Hematopoietic multipotent progenitor cell treated with erythropoietin and hydrocortisone succinate and interleukin-3 and kit ligand, for 17 days (in vitro differentiated cells): ENCODE results near the gene GNAS.

Source experiments
- DNase-seq: peaks from one replicate; pipeline ENCODE4 v3.0.0-alpha.2; 2015; ENCODE audit warnings: low spot score

The GNAS gene

DNA sequence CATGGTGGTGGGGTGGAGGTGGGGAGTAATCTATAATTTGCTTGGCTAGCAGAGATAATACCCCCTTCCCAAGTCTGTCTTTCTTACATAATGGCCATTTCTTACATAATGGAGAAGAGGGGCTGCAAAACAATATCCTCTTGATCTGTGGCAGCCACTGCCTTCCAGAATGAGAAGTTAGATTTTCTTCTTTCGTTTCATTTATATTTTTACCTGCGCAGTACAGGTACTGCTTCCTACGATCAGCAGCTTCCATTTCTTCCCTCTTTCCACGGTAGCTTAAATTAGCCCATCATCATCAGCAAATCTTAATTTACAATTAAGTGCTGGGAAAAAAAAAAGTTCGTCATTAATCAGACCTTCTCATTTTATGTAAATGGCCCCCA lies 30.2 kb downstream of the GNAS start:
- DNase-seq, result no peak

DNA sequence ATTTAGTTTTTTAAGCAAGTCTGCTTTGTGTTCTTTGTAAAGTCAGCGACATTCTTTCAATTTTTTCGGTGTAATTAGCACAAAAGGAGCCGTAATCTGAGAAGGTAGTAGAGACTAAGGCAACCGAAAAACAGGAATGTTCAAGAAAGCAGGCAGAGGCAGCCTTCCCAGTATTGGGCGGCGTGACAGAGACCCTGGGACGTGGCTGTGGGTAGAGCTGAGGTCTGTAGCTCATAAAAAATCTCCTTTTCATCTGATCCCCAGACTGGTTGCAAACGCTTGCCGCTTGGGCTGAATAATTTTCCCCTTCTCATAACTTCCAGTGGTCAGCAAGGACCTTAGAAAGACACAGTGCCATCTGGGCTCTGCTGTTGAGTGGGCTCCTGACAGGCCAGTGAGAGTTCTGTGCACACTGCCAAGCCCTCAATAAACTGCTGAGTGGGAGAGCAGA lies 30.8 kb downstream of the GNAS start:
- DNase-seq, result no peak

DNA sequence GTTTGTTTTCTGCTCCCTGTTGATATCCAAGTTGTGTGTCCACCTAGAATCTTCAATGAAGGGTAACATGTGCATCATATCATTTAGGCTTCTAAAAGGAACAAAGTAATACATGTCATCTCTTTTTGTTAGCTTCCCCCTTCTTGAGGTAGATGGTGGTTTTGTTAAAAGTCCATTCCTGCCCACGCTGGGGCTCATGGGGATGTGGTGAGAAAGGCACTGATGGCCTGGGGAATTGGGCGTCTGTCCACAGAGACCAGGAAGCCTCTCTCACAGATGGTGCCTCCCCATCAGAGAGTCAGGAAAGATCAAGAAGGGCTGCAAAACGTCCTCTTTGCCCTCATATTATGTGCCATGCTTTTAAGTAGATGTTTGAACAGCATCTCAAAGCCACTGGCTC lies 32.5 kb downstream of the GNAS start:
- no peak for DNase-seq

DNA sequence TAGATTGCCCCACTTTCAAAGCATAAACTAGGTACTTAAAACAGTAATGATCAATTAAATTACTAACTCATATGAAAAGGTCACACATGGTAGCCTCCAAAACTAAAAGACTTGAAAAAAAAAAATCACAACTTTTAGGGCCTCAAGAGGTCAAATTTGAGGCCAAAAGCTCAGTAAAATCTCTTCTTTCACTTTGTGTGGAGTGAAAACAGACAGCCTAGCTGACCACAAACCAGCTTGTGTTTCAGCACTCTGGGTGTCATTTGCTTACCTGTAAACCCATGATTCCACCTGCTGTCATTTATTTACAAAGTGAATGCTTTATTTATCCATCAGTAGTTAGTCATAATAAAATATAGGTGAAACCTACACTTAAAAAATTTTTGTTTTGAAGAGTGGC lies 34.0 kb downstream of the GNAS start:
- no peak for DNase-seq

DNA sequence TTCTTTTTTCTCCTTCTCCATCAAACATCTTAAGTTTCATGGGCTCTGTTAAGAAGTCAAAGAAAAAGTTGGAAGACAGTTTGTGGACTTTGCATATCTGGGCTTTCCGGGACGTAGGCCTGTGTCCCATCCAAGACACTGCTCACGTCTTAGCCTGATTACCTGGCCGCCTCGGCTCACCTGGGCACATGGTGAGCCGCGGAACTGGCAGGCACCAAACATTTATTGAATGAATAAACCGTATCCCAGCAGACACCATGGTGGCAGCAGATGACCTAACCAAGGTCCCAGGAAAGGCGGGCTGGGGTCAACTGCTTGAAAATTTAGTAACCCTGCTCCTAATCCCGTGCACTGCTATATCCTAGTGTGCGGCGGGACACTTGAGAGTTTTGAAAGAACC lies 35.6 kb downstream of the GNAS start:
- DNase-seq, result no peak

DNA sequence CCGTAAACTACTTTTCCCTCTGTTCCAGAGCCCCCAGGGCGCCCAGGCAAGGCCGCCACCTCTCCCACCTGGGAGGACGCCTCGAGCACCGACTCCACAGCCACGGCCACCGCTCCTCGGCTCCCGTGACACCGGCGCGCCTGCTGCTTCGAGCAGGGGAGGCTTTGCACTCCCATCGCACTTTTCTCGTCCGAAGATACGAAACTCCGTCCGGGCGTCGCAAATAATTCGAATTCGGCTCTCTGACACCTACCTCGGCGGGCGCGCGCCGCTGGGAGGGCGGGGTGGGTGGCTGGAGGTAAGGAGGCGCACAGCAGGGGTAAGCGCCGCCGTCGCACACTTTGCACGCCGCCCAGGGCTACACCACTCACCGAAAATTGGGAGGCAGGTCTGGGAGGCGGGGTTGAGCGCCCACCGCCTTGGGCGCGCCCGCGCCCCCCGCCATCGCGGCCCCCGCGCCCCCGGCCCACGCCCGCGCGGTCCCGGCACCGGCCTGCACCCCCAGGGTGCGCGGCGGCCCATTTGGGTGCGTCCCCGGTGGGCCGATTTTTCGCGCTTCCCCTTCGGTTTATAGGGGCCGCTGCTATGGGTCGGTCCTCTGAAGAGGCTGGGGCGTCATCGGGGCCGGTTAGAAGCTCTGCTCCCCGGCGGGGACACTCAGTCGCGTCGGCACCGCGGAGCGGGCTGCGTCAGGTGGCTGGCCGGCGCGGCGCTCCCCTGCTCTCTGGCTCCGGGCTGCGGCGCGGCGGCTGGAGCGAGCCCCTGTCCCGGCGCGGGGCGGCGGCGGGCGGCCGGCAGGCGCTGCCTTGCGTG lies 36.2 kb downstream of the GNAS start:
- peak; percentile 81 for DNase-seq

DNA sequence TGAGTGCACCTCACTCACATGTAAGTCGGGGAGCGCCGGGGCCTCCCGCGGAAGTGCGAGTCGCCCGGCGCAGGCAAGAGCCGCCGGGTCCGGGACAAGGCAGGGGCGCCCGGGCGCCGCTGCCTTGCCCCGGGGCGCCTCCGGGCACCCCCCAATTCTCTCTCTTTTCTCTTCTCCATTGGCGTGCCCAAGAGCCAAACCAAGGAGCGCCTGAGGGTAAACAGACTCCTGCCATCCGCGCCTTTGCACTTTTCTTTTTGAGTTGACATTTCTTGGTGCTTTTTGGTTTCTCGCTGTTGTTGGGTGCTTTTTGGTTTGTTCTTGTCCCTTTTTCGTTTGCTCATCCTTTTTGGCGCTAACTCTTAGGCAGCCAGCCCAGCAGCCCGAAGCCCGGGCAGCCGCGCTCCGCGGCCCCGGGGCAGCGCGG lies 36.8 kb downstream of the GNAS start:
- no peak for DNase-seq

DNA sequence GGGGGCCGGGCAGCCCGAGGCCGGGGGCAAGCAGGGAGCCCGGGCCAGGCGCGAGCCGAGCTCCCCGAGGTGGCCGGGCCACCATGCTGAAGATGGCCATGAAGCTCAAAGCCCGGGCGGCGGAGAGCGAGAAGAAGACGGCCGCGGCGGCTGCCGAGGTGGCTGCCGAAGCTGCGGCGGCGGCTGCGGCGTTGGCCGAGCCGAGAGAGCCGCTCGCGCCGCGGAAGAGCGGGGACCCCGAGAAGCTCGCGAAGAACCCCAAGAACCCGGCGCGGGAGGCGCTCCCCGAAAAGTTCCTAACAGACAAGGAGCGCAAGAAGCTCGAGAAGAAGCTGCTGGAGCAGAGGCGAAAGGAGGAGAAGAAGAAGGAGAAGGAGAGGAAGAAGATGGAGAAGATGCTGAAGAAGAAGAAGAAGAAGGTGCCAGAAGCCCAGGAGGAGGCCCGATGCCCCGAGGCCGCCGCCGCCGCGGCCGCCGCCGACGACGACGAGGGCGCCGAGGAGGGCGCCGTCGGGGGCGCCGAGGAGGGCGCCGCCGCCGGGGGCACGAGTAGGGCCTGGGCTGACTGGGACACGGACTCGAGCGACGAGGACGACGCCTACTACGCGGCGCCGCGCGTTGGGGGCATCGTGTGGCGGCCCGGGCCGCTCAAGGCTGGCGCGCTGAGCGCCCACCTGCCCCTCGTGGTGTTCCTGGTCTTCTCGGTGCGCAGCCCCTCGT lies 37.4 kb downstream of the GNAS start:
- peak; percentile 25 for DNase-seq

DNA sequence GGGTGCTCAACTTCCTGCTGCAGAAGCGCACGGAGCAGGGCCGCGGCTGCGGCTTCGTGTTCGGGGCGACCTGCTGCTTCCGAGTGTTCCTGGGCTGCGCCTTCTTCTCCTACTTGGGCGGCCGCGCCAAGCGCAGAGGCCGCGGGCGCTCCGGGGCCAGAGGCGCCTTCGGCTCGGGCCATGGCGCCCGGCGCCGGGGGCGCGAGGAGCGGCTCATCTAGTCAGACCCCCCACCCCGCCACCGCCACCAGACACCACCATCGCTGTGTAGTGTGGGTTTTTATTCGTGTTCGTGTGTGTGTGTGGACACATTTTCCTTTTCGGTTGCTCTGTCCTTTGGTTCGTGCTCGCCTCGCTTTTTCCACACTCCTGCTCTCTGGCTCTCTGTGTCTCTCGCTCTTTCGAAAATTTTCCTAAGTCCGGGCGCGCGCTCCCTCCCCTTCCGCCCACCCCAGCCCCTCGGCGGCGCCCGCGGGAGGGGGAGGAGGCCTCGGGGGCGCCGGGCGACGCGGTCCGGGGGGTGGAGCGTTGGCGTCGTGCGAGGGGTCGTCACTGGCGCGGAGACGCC lies 38.1 kb downstream of the GNAS start:
- peak; percentile 26 for DNase-seq

DNA sequence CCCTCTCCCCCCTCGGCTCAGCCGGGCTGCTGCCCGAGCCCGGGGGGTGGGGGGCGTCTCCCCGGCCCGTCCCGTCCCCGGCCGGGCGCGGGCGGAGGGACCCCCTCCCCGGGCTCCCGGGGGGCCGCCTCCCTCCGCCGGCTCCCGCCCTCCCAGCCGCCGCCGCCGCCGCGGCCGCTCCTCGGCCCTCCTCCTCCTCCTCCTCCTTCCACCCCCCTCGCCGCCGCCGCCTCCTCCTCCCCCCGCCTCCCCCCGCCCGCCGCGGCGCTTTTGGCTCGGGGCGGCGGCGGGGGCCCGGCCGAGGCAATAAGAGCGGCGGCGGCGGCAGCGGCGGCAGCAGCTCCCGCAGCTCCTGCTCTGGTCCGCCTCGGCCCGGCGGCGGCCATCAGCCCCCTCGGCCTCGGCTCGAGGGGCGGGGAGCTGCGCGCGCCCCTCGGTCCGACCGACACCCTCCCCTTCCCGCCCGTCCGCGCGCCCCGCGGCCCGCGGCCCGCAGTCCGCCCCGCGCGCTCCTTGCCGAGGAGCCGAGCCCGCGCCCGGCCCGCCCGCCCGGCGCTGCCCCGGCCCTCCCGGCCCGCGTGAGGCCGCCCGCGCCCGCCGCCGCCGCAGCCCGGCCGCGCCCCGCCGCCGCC lies 38.7 kb downstream of the GNAS start:
- peak; percentile 57 for DNase-seq

DNA sequence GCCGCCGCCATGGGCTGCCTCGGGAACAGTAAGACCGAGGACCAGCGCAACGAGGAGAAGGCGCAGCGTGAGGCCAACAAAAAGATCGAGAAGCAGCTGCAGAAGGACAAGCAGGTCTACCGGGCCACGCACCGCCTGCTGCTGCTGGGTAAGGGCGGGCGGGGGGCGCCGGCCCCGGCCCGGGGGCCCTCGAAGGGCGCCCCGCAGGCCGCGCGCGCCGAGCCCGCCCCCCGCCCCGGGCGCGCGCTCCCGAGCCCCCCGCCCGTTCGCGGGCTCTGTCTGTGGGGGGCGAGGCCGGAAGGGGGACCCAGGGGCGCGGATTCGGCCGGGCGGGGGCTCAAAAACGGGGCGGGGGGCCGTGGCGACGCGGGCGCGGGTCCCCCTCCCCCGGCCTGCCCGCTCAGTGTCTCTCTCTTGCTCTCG lies 39.2 kb downstream of the GNAS start:
- peak; percentile 43 for DNase-seq

DNA sequence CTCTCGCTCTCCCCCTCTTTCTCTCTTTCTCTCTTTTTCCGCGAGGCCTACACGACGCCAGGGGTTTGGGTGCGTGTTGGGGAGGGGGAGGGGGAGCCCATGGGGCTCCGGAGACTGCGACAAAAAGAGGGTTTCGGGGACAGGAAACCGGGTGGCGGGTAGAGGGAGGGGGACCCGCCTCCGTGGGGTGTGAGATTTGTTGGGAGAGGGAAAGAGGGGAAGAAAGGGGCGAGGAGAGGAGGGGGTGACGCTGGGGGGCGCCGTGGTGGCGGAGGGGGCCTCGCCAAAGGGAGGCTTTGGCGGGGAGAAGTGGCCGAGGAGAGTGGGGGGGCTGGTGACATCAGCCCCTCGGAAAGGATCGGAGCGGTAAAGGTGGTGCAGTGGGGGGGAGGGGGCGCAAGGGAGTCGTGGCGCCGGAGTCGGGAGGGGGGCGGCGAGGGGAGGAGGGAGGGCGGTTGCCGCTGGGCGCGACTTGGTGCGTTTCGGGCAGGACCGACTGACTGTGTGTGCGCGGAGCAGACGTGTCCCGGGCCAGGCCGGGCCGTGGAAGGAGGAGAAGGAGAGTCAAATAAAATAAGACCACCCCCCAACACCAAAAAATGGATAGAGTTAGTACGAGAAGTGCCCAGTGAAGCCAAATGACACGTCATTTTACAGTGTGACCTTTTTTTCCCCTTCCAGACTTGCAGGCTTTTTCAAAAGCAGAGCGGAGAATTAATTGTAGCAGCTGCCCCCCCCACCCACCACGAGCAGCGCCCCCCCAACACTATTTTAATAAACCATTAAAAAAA lies 39.8 kb downstream of the GNAS start:
- DNase-seq, result no peak

DNA sequence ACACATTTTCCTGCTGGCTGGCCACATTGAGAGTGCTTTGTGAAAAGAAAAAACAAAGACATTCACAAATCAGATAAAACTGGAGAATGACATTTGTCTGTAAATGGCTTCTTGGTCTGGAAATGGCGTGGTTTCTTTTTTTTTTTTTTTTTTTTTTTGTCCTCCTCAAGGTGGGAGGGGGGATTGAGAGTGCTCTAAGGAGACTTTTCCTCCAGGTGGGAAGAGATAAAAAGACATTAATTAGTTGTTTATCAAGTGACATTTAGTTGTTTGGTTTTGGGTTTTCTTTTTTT lies 40.4 kb downstream of the GNAS start:
- DNase-seq, result no peak

DNA sequence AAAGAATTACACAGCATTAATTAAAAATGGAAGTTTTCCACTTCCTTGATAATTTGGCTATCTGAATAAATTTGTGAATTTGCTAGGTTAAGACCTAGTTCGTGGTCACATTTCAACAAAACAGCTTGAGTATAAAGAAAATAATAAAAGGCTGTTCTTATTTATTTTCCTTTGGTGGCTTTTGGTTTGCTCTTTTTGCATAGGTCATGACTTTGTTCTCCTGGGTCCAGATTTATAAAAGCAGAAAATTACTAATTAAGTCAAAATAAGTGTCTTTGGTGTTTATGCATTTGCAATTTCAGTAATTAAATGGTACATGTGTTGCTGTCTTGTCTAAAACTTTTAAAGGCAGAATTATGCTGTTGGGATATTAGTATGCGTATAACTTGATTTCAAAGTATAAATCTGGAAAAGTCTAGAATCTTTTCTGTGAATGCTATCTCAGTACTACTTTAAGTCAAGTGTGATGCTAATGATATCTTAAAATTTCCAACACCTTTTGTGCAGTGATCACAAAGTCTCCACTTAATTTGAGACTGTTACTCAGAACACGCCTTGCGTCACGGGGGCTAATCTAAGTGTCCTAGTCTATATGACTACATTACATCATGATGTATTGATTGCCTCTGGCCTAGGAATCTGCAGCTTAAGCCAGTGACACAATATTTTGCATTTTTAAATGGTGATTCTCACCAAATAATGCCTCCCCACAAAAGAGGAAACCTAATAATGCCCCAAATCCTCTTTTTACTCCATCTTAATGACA lies 41.0 kb downstream of the GNAS start:
- DNase-seq, result no peak

DNA sequence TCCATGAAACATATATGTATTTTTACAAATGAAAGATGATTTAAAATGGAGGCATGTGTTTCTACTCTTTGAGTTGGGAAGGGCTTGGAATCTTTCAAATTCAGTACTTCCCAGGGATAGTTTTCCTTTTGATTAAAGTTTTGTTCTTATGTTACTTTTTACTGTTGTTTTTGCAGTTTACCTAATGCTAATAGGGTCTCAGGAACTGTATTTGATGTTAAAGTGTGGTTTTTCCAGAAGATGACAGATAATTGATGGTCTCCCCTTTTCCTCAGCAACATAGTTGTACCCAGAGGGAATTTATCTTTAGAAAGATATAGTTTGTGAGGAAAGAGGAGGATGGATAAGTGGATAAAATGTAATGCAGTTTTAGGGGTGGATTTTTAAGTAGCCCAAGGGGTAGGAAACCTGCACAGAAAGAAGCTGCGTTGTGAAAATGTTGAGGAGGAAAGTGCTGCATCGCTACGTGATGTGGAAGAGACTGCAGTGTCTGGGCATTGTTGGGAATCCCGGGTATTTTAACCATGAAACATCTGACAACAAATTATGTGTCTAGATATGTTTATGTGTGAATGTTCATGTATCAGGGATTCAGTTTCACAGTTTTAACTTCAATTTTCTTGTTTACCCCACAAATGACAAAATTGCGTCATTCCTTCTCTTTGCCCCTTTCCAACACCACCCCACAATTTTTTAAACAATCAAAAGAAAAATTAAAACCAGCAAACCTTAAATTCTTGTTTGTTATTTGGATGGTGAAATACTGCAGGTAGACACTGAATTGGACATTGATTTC lies 42.3 kb downstream of the GNAS start:
- DNase-seq, result no peak

DNA sequence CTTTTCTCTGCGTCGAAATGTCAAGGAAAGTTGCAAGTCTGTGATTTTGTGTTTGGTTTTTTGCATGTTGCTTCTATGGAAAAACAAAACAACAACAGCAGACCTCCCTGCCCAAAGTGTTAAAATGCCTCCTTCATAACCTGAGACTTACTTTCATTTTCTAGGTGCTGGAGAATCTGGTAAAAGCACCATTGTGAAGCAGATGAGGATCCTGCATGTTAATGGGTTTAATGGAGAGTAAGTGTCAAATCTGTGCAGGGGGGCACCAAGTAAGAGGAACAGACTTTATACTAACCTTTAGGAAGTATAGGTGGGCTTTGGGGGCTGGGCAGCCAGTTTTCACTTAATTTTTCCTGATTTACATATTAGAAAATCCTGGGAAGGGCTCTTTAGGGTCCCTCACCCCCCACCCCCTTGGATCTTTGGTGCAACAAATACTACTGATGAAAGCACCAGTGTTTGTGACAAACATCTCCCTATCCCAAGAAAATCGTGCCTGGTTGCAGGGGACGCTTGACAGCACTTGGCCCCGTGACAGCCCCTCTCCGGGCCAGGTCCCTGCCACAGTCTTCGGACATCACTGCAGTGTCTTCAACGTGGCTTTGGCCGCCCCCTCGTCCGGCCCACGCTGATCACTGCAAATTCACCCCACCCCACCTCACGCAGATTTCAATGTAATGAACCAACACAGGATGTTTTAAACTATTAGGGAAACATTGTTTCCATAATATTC lies 43.1 kb downstream of the GNAS start:
- no peak for DNase-seq

DNA sequence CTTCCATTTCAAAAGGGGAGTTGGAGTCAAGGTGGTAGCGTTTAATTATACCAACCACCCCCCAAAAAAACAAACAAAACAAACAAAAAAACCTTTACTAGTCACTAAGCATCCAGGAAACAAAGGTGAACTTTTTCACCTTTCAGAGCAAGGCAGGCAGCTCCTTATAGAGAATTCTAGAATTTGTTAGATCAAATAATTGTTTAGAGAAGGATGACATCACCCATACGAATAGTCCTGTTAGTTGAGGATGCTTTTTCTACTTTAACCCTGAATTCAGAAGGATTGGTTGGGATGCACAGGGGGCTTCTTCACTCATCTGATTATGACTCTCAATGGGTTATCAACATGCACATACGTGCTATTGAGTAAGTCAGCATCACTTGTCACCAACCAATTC lies 44.3 kb downstream of the GNAS start:
- DNase-seq, result no peak

DNA sequence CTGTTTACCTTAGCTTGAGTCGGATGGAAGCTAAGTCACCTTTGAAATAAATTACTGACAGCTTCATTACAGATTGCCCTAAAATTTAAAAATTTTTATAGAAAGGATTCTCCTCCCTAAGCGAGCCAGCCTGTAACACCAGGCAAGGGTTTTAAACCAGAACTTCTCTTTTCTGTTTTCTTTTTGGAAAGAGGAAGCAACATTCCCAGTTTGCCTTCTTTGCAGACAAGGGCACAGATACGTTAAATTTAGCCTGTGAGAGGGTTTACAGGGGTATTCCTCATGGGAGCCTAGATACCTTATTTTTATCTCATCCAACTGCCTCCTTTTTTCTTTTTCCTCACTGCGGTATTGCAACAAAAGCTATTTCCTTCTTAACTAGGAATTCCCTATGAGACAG lies 45.0 kb downstream of the GNAS start:
- DNase-seq, result no peak

DNA sequence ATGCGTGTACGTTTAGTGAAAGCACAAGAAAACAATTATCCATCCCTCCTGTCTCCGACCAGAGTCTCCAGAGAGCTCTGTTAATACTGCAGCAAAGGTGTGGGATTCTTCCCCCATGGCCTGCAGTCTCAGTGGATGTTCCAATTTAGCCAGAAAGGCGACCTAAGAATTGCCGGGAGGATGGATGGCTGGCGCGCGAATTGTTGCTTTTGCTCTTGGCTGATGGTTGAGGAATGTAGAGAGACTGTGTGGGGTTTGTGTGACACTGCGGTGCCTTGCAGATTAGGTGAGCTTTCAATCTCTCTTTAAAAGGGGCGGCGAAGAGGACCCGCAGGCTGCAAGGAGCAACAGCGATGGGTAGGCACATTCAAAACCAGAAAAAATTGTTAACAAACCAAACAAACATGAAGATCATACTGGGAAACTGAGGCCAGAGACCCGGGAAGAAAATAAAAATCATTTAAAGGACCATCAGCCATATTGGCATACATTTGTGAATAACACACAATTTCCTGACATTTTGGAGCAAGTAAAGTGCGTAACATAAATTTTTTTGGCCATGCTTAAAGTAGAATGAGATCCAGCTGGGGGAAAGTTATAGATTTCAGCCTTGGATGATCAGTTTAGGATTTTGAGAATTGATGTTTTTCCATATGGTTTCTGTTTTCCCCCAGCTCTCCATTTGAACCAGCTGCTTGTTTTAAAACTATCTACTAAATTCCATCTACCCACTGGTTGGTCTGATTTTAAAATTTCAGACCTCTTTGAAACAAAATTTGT lies 46.3 kb downstream of the GNAS start:
- DNase-seq, result no peak
